HG02642 (cell line): ENCODE measurements around the gene MTHFS.

Source experiments
- ATAC-seq: cut with Tn5 transposase; IDR thresholded peaks from one replicate; pipeline ENCODE4 v1.9.1; 2021; ENCODE audit warnings: mild to moderate bottlenecking; ENCODE audit not compliant: unreplicated experiment, poor library complexity

MTHFS gene

DNA sequence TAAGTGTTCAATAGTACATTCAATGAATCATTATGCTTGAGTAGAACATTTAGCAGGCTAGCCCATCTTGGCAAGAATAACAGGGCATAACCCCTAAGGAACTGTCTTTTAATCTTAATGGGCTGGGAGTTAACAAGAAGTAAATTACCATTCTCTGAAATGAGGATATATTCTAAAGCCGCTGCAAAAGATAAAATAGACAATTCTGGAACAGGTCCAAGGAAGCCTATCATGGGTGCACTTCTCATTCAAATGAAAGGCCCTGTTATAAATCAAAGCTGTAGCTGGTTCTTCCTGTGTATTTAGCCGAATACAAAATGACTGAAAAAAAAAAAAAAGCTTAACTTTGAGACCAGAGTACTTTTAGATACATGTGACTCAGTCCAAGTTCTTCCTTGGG, 15.6 kb downstream of the MTHFS start:
- no peak for ATAC-seq

DNA sequence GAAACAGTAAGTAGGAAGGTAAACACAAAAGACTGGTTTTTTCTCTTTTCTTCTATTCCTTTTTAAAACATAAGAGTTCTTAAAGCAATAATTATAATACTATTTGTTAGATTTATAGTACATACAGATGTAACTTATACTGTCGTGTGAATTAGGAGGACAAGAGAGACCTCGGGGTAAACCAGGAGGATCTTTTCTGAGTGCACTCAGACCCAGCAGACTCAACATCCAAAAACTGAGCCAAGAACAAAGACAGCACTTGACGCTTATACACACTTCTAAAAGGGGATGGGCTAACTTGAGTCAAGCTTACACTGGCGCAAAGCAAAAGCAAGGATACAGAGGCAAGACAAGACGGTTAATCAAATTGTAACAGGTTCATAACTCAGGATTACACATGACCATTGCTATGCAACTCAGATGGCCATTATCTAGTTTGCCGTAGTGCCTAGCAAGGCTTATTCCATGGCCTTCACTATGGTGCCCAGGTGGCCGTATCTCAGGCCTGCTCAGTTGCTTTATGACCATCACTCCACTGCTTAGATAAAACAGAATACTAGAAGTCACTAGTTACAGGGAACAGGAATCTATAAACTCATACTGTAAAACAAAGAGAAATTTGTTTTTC, 18.6 kb downstream of the MTHFS start:
- no peak for ATAC-seq

- ATAC-seq = no peak
Measured at GRCh38 chr15:79875213-79875612, 21.6 kb downstream of the MTHFS start.

GRCh38 chr15:79874242-79874641, 22.6 kb downstream of the MTHFS start:
- ATAC-seq = no peak

- ATAC-seq = no peak
Measured at GRCh38 chr15:79872358-79873017, 24.3 kb downstream of the MTHFS start.

GRCh38 chr15:79868554-79868953, 28.3 kb downstream of the MTHFS start:
- ATAC-seq = no peak

DNA sequence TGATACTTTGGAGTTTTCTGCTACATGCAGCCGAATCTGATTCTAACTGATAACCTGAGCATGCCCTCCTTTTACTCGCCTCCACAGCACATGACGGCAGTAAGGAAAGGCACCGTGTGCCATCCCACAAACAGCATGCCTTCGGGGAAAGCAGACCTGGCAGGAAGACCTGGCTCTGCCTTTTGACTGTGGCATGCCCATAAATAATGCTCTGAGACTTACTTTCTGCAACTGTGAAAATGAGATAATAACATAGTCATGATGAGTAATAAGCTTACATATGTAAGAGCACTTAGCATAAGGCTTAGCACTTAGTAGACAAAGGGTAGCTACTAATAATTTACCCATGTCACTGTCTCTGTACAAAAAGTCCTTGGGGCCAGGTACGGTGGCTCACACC, 32.9 kb downstream of the MTHFS start:
- no peak for ATAC-seq

- ATAC-seq = no peak
Measured at GRCh38 chr15:79862191-79862590, 34.6 kb downstream of the MTHFS start.

- no peak for ATAC-seq
Measured at GRCh38 chr15:79860661-79861060, 36.2 kb downstream of the MTHFS start.

GRCh38 chr15:79858469-79858868, 38.3 kb downstream of the MTHFS start:
- ATAC-seq = no peak

DNA sequence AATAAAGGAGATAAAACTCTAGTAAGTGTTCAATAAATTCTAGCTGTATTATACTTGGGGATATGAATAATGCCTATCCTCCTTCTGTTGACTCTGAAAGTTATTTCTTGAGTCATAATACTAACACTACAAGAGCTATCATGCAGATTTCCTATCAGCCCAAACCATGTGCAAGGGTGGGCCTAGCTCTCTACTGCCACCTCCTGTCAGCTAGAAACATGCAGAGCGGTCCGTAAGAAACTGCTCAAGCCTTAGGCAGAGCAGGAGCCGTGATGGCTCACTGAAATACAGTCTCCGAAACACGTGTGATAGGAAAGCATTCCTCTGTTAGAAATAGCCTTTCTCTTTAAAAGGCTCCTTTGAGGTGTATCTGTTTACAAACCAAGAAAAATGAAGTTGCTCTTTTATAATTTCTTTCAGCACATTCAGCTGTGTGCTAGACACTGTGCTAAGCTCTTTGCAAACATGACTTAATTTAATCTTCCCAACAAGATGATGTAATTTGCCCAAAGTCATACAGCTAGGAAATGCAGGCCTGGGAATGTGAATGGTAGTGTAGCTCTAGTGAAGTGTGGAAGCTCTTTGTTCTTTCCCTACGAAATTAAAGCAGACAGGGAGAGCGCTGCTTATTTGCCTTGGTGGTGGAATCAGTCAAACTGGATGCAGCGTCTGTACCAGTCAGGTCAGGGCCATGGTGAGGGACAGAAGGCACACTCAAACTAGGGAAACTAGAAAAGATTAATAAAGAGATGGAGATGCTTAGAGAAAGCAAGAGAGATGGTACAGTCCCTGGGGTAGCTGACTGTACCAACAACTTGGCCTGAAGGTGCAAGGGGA, 43.1 kb downstream of the MTHFS start:
- peak; percentile 87 for ATAC-seq

GRCh38 chr15:79849789-79850188, 47.0 kb downstream of the MTHFS start:
- no peak for ATAC-seq

GRCh38 chr15:79846539-79846938, 50.3 kb downstream of the MTHFS start:
- ATAC-seq = no peak

DNA sequence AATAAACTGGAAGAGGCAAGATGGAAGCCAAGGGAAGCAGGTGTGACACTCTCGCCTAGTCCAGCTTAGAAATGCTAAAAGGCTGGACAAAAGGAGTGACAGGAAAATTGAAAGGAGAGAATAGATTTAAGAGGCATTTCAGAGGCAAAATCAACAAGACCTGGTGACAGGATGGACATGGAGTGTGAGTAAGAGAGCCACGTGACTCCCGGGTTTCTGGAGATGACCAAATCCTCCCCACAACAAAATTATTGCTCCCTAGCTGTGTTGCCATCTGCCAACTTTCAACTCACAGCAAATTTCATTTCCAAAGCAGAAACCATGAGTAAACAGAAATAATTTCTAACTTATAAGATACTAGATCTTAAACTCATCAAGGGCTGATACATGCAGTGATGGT, 52.6 kb downstream of the MTHFS start:
- ATAC-seq = no peak

- no peak for ATAC-seq
Measured at GRCh38 chr15:79837846-79838245, 59.0 kb downstream of the MTHFS start.

DNA sequence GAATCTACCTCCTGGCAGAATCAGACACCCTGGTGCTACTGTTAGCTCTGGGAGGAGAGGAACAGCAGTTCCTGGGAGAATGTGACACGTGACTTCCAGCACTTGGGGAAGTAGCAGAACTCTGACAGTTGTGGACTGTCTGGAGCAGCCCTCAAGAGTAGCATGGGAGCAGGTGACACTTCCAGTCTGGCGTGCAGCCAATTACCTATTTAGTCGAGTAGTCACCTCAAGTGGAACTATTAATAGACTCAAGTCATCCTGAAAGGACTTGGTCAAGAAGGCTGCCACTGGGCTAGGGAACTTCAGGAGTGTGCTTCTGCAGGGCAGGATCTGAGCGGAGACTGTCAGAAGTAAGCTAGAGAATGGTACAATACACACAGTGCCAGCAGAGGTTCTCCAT, 62.3 kb downstream of the MTHFS start:
- no peak for ATAC-seq

DNA sequence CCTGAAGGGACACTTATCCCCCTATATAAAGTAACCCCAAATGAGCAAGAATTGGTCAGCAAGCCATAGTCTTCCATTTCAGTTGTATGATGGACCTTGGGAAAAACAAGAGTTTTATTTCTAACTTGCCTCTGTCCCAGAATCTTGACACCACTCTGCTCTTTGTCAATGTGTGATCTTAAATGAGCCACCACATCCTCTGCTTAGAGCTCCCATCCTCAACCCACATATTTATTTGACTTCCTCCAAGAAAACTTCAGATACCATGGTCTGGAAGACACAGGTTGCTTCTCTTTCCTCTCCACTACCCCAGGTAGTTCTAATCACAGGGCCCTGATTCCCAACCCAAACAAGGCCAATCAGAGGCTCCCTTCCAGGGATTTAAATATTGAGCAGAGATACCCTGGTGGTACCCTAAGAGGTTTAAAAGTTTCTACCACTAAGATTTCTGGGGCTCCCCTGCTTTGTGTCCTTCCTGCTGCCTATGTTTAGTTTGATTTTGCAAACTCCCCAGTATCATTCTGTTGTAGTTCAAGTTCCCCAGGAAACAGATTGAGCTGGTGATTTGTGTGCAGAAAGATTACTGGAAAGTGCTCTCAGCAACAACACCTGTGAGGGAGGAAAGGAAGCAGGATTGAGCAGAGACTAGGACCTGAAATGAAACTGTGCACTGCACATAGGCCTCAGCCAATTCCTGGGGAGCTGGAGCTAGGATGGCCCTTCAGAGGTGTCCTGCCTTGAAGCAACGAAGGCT, 64.3 kb downstream of the MTHFS start:
- ATAC-seq = no peak

DNA sequence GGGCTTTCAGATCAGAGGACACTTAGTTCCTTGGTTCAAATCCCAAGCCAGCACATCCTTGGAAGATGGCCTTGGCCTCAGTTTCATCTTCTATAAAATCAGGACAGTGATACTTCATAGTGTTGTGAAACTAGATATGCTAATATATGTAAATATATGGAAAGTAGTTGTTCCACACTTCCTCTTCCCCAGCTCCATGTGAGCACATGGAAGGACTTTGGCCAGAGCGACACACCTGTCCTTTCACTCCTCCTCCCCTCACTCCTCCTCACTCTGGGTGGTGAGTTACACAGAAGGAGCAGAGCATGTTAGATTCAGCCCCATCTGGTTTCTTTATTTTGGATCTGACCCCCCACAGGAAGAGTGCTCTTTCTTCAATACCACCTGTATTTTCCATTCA, 65.2 kb downstream of the MTHFS start:
- ATAC-seq = no peak

DNA sequence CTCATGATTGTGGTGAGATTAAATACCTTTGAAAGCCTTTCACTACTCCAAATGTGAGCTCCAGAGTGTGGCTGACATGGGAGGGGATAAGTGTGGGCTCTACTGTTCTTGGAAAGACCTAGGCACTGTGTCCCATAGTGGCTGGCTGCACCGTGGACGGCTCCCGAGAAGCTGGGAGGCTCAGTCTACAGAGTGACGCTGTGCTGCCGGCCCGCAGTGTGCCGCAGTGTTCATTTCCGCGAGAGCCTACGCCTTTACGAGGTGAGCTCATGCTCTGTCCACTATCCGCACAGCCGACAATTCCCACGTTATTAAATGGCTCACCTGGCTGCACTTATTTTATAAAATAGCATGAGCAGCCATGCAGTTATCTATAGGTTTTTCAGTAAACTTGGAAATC, 66.9 kb downstream of the MTHFS start:
- no peak for ATAC-seq

GRCh38 chr15:79828447-79828846, 68.4 kb downstream of the MTHFS start:
- no peak for ATAC-seq

DNA sequence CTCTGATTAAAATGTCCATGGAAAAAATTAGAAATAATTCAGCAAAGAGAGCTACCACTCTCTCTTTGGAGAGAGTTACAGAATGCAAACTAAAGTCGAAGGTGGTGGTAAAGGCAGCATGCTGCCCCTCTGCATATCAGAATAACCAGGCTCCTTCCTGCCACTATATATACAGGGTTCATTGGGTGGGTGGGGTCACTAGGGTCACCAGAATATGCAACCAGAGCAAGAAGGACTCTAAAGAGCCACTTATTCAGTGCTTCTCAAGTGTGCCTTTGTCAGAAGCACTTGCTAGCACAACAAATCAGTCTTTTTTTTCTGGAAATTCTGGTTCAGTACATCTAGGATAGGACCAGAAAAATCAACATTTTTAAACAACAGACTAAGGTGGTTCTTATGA, 70.0 kb downstream of the MTHFS start:
- ATAC-seq = no peak
